ENCODE results near the gene PDE8B.

- TF ChIP-seq CTCF (IDR thresholded peaks at IDR 0.05) (no peak), POLR2A (IDR thresholded peaks at IDR 0.05) (no peak)
Measured at GRCh38 chr5:77311214-77311571, 100.7 kb downstream of the PDE8B start.
